Mucosa of descending colon (tissue), 3 donors: Measurements from ENCODE around the gene TOP1. TPM values are rescaled to one million over a fixed set of nuclear protein-coding genes. Genes with fewer than 3 reads are reported as not detected.

ENCODE experiments used
- ATAC-seq: fragments of 200-7000 bp; cut with Tn5 transposase; one replicate; pipeline ENCODE4 v1.9.1; 2020; ENCODE audit warnings: mild to moderate bottlenecking, moderate library complexity
- DNase-seq, 3 donors: peaks; one replicate each; pipeline ENCODE4 v3.0.0-alpha.2; 2020
- H3K36me3 ChIP-seq: fragments of 200-600 bp; one replicate; pipeline ENCODE4 v1.8.0; 2021; ENCODE audit warnings: low read depth, mild to moderate bottlenecking
- H3K4me1 ChIP-seq: fragments of 200-600 bp; one replicate; pipeline ENCODE4 v1.8.0; 2021; ENCODE audit warnings: low read depth, mild to moderate bottlenecking
- H3K4me3 ChIP-seq: fragments of 200-600 bp; one replicate; pipeline ENCODE4 v1.8.0; 2021; ENCODE audit warnings: mild to moderate bottlenecking
- H3K9me3 ChIP-seq: fragments of 200-600 bp; one replicate; pipeline ENCODE4 v1.8.0; 2021; ENCODE audit warnings: mild to moderate bottlenecking
- CTCF ChIP-seq: fragments of 200-600 bp; IDR thresholded peaks from one replicate; pipeline ENCODE4 v1.8.0; 2022; ENCODE audit warnings: antibody characterized with exemption, mild to moderate bottlenecking
- intact Hi-C, 2 donors: fragments of 100-400 bp; cut with DNase I in 1 of 2; cut with micrococcal nuclease in 1 of 2; formaldehyde crosslinking; loops; one replicate each; pipeline versions ENCODE4 v1.11.0 to v1.11.1; 2022; cut with DNase I, micrococcal nuclease
- total RNA-seq, 3 donors: library from RNA; stranded (reverse); fragmentation: NEBNext Ultra II Directional in 2 of 3; extraction: Animal tissue kit (Norgen Biotek cat#: 25700) in 2 of 3; gene quantifications; one replicate each; pipeline versions ENCODE4 v1.2.1 to v1.2.4, GENCODE V29; 2021 to 2023
- donor health status: DM: no; HTN: no; CAD: no; lungs with moderate emphysema.
- donor health status: DM: no; HTN: no; CAD: no.
- donor health status: DM: no; HTN: yes; CAD: no.

The TOP1 gene
- total RNA-seq, 3 donors from 2014 or later, result 51.8 to 60.0 (median 57.7) TPM

- intact Hi-C loops, result loop anchor here (5.0 kb wide), 1 partner anchor 105 kb away; no protein-coding TSS in a partner anchor
Measured at GRCh38 chr20:40992349-40993113, 36.1 kb upstream of the TOP1 start.

GRCh38 chr20:40993794-40994540 lies 34.7 kb upstream of the TOP1 start:
- no peaks in the 10 kb centered on the region for H3K36me3 ChIP-seq
- ATAC-seq, result no peak
- intact Hi-C loops, result loop anchor here (5.0 kb wide), 1 partner anchor 103 kb away; no protein-coding TSS in a partner anchor

More at GRCh38 chr20:40992349-40993113, 36.1 kb upstream of the TOP1 start:
- no peak for DNase-seq
- no peaks in the 10 kb centered on the region for H3K36me3 ChIP-seq
- H3K4me3 ChIP-seq, result no peak overlapping the region
- H3K4me1 ChIP-seq, result peaks cover 7% of the 10 kb centered on the region
- H3K9me3 ChIP-seq, result no peaks in the 10 kb centered on the region
- no peak for TF ChIP-seq CTCF
- no peak for ATAC-seq

DNA sequence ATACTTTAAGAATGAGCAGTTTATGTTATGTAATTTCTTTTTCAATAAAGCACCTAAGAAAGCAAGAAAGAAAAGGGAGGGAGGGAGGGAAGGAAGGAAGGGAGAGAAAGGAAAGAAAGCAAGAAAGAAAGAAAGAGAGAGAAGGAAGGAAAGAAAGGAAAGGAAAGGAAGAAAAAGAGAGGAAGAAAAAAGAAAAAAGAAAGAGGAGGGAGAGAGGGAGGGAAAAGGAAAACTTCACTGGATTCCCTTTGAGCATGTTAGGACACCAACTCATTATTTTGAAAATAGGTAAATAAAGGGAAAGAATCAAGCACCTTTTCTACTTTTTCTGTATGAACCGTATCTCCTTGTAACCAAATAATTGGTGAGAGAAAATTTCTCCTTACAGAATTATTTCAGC lies 32.3 kb upstream of the TOP1 start:
- TF ChIP-seq CTCF, result no peak
- intact Hi-C loops, result no loop called here
- DNase-seq (no peak), ATAC-seq (no peak)
- H3K36me3 ChIP-seq, result no peaks in the 10 kb centered on the region
- no peak overlapping the region for H3K4me3 ChIP-seq
- H3K4me1 ChIP-seq, result no peaks in the 10 kb centered on the region
- no peaks in the 10 kb centered on the region for H3K9me3 ChIP-seq

More at GRCh38 chr20:40993794-40994540, 34.7 kb upstream of the TOP1 start:
- Histone ChIP-seq H3K9me3 (no peaks in the 10 kb centered on the region), H3K4me1 (peaks cover 7% of the 10 kb centered on the region), H3K4me3 (no peak overlapping the region)
- TF ChIP-seq CTCF, result no peak
- DNase-seq, result no peak

- H3K9me3 ChIP-seq, result no peaks in the 10 kb centered on the region
- ATAC-seq, result no peak
- peaks cover under 1% of the 10 kb centered on the region for H3K4me1 ChIP-seq
- TF ChIP-seq CTCF, result no peak
- intact Hi-C loops, result no loop called here
- no peaks in the 10 kb centered on the region for H3K36me3 ChIP-seq
- no peak for DNase-seq
- H3K4me3 ChIP-seq, result no peak overlapping the region
Measured at GRCh38 chr20:40997116-40997515, 31.5 kb upstream of the TOP1 start.

DNA sequence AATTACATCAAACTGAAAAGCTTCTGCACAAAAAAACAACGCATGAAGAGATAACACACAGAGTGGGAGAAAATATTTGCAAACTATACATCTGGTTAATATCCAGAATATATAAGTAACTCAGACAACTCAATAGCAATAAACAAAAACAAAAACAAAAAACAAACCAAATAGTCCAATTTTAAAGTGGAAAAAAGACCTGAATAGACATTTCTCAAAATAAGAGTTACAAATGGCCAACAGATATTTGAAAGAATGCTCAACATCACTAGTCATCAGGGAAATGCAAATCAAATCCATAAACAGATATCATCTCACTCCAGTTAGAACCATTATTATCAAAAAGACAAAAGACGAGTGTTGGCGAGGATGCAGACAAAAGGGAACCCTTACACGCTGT lies 28.8 kb upstream of the TOP1 start:
- H3K4me1 ChIP-seq, result peaks cover 27% of the 10 kb centered on the region
- intact Hi-C loops, result no loop called here
- ATAC-seq (no peak), DNase-seq (no peak)
- no peaks in the 10 kb centered on the region for H3K36me3 ChIP-seq
- TF ChIP-seq CTCF, result no peak
- no peak overlapping the region for H3K4me3 ChIP-seq
- H3K9me3 ChIP-seq, result no peaks in the 10 kb centered on the region
